Right lobe of liver (tissue), 6 donors: Measurements from ENCODE around the gene NIM1K. TPM values are rescaled to one million over a fixed set of nuclear protein-coding genes. Genes with fewer than 3 reads are reported as not detected.
"Not testable (repeated sequence)": the region's sequence is repeated elsewhere in the genome, so short reads cannot be mapped to it uniquely, and the experiment has no call there.

Experiments
- ATAC-seq, 4 donors: fragments of 200-7000 bp; cut with Tn5 transposase; one replicate each; pipeline ENCODE4 v1.9.1; 2020; ENCODE audit warnings: mild to moderate bottlenecking in 4 of 4, moderate library complexity in 4 of 4
- DNase-seq, 3 donors: peaks; one replicate each; pipeline ENCODE4 v3.0.0-alpha.2; 2020
- H3K27ac ChIP-seq, 3 donors: fragments of 200-600 bp; one replicate each; pipeline ENCODE4 v1.8.0; 2022
- H3K27me3 ChIP-seq, 2 donors: fragments of 200-600 bp; one replicate each; pipeline ENCODE4 v1.8.0; 2022
- H3K36me3 ChIP-seq, 4 donors: fragments of 200-600 bp; sonication (generic) in 1 of 4; one replicate each; pipeline versions ENCODE4 v1.5.1 to v1.8.0; 2017 to 2022; ENCODE audit warnings: control low read depth in 1 of 4
- H3K4me1 ChIP-seq, 4 donors: fragments of 200-600 bp; sonication (generic) in 1 of 4; one replicate each; pipeline versions ENCODE4 v1.5.1 to v1.8.0; 2017 to 2022; ENCODE audit warnings: control low read depth in 1 of 4
- H3K4me3 ChIP-seq, 3 donors: fragments of 200-600 bp; one replicate each; pipeline ENCODE4 v1.8.0; 2022
- H3K9me3 ChIP-seq, 4 donors: fragments of 200-600 bp; sonication (generic) in 1 of 4; one replicate each; pipeline versions ENCODE4 v1.5.1 to v1.8.0; 2017 to 2022; ENCODE audit warnings: control low read depth in 1 of 4
- CTCF ChIP-seq, 4 donors: fragments of 200-600 bp in 3 of 4; fragments of 450-650 bp in 1 of 4; IDR thresholded peaks; one replicate each; pipeline versions ENCODE4 v1.5.1 to v1.8.0; 2016 to 2022; ENCODE audit warnings: antibody characterized with exemption in 4 of 4, mild to moderate bottlenecking in 2 of 4
- POLR2A ChIP-seq: fragments of 450-650 bp; IDR thresholded peaks from one replicate; pipeline ENCODE4 v1.6.1; 2017; ENCODE audit warnings: antibody characterized with exemption, mild to moderate bottlenecking
- whole genome bisulfite sequencing: methylation state at CpG from one replicate; pipeline ENCODE4 v1.1.6; 2018; ENCODE audit warnings: low coverage, low lambda C conversion rate; ENCODE audit not compliant: insufficient coverage; ENCODE audit errors: missing lambda C conversion rate; 5-methylcytosine and 5-hydroxymethylcytosine counted together
- intact Hi-C, 2 donors: fragments of 100-400 bp; cut with DNase I; formaldehyde crosslinking; loops; one replicate each; pipeline versions ENCODE4 v1.11.2 to v1.14.1; 2022
- total RNA-seq, 6 experiments: library from RNA; depleted of rRNA in 2 of 6; stranded (reverse); fragments of >200 nt in 2 of 6; fragmentation: NEBNext Ultra II Directional in 3 of 6; extraction: Animal tissue kit (Norgen Biotek cat#: 25700) in 3 of 6; gene quantifications; one replicate each; pipeline versions ENCODE4 v1.1.0 to v1.2.4, GENCODE V29; 2016 to 2023
- donor health status: DM: no; HTN: yes; CAD: no.
- donor health status: DM: no; HTN: no; CAD: no.
- donor health status: DM: no; HTN: no; CAD: no.
- donor health status: DM: no; HTN: yes; CAD: no.
- donor health status: DM: no; HTN: yes; CAD: no.

The NIM1K gene
- total RNA-seq, 6 experiments from 2014 or later = 0.06 to 0.55 (median 0.12) TPM; not detected in 2

- TF ChIP-seq CTCF (IDR thresholded peaks at IDR 0.05) (no peak), POLR2A (no peak)
- peaks cover 0 to 5% (median 0%) of the 10 kb centered on the region in 4 donors for H3K36me3 ChIP-seq
- peak overlapping the region in 1 of 3 donors; percentile 4 for H3K27ac ChIP-seq
- no peak overlapping the region for H3K4me3 ChIP-seq
- no peaks in the 10 kb centered on the region for H3K27me3 ChIP-seq
- ATAC-seq = no peak
- no peaks in the 10 kb centered on the region for H3K9me3 ChIP-seq
- WGBS = 7% methylated on average over 1 of the region's 1 CpG
- no peak for DNase-seq
- intact Hi-C loops = no loop called here
- peaks cover 0 to 61% (median 8%) of the 10 kb centered on the region in 4 donors for H3K4me1 ChIP-seq
Observed at GRCh38 chr5:43304525-43304924, 112.5 kb downstream of the NIM1K start.

- peak; percentile 62 to 76 (median 66) for TF ChIP-seq CTCF (IDR thresholded peaks at IDR 0.05)
- TF ChIP-seq POLR2A = no peak
- H3K4me1 ChIP-seq = peaks cover 0 to 76% (median 13%) of the 10 kb centered on the region in 4 donors
- ATAC-seq = peak; percentile 50 to 81 (median 76)
- H3K4me3 ChIP-seq = no peak overlapping the region
- no peaks in the 10 kb centered on the region for H3K27me3 ChIP-seq
- 38% methylated on average over 1 of the region's 1 CpG for WGBS
- H3K36me3 ChIP-seq = no peaks in the 10 kb centered on the region
- DNase-seq = no peak
- H3K9me3 ChIP-seq = no peaks in the 10 kb centered on the region
- H3K27ac ChIP-seq = peak overlapping the region in 1 of 3 donors; percentile 48
- intact Hi-C loops = no loop called here
Observed at GRCh38 chr5:43305948-43306565, 114.0 kb downstream of the NIM1K start.

DNA sequence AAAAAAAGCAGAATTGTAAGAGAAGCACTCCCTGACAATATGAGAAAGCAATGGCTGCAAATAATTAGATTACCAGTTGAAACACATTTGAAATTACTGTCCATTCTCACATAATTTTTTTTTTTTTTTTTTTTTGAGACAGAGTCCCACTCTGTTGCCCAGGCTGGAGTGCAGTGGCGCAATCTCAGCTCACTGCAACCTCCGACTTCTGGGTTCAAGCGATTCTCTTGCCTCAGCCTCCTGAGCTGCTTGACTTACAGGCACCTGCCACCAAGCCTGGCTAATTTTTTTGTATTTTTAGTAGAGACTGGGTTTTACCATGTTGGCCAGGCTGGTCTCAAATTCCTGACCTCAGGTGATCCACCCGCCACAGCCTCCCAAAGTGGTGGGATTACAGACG is 114.9 kb downstream of the NIM1K start:
- WGBS = 67% methylated on average over 3 of the region's 5 CpGs
- intact Hi-C loops = not testable (repeated sequence)

DNA sequence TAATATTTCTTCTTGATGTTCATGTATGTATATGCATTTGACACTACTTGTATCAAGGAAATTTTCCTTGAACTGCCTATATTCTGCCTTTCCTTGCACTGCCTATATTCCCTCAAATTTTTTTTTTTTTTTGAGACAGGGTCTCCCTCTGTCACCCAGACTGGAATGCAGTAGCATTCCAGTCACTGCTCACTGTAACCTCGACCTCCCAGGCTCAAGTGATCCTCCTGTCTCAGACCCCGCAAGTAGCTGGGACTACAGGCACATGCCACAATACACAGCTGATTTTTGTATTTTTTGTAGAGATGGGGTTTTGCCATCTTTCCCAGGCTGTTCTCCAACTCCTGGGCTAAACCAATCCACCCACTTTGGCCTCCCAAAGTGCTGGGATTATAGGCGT is 117.1 kb downstream of the NIM1K start:
- TF ChIP-seq POLR2A (no peak), CTCF (IDR thresholded peaks at IDR 0.05) (no peak)
- H3K27ac ChIP-seq = no peak overlapping the region
- ATAC-seq (no peak), DNase-seq (no peak)
- 47% methylated on average over 3 of the region's 3 CpGs for WGBS
- H3K4me1 ChIP-seq = peaks cover 0 to 63% (median 16%) of the 10 kb centered on the region in 4 donors
- H3K4me3 ChIP-seq = no peak overlapping the region
- intact Hi-C loops = no loop called here
- no peaks in the 10 kb centered on the region for H3K27me3 ChIP-seq
- H3K9me3 ChIP-seq = no peaks in the 10 kb centered on the region
- H3K36me3 ChIP-seq = no peaks in the 10 kb centered on the region

More for the DNA sequence above, 114.9 kb downstream of the NIM1K start:
- not testable (repeated sequence) for H3K36me3 ChIP-seq, ATAC-seq, H3K27ac ChIP-seq, H3K9me3 ChIP-seq, DNase-seq, H3K4me3 ChIP-seq, H3K27me3 ChIP-seq
- H3K4me1 ChIP-seq = peaks cover 0 to 72% (median 14%) of the 10 kb centered on the region in 4 donors

GRCh38 chr5:43309637-43310036 is 117.6 kb downstream of the NIM1K start:
- H3K9me3 ChIP-seq = no peaks in the 10 kb centered on the region
- H3K27me3 ChIP-seq = no peaks in the 10 kb centered on the region
- no peaks in the 10 kb centered on the region for H3K36me3 ChIP-seq
- ATAC-seq (no peak), DNase-seq (no peak)
- no peak overlapping the region for H3K4me3 ChIP-seq
- H3K4me1 ChIP-seq = peaks cover 0 to 63% (median 16%) of the 10 kb centered on the region in 4 donors
- no peak overlapping the region for H3K27ac ChIP-seq
- TF ChIP-seq CTCF (IDR thresholded peaks at IDR 0.05) = no peak
- TF ChIP-seq POLR2A = no peak
- intact Hi-C loops = no loop called here
